GM12874 (cell line): Measurements from ENCODE around the gene CDK12.

ENCODE experiments used
- TF ChIP-seq, protein P1 (sequence below): IDR thresholded peaks from 2 replicates; pipeline ENCODE4 v1.5.1; 2011; ENCODE audit warnings: low read depth, mild to moderate bottlenecking, control low read depth, low read length, moderate library complexity; ENCODE audit not compliant: insufficient read depth

The CDK12 gene

GRCh38 chr17:39562976-39563375, 101.7 kb downstream of the CDK12 start:
- TF ChIP-seq, protein P1, sequence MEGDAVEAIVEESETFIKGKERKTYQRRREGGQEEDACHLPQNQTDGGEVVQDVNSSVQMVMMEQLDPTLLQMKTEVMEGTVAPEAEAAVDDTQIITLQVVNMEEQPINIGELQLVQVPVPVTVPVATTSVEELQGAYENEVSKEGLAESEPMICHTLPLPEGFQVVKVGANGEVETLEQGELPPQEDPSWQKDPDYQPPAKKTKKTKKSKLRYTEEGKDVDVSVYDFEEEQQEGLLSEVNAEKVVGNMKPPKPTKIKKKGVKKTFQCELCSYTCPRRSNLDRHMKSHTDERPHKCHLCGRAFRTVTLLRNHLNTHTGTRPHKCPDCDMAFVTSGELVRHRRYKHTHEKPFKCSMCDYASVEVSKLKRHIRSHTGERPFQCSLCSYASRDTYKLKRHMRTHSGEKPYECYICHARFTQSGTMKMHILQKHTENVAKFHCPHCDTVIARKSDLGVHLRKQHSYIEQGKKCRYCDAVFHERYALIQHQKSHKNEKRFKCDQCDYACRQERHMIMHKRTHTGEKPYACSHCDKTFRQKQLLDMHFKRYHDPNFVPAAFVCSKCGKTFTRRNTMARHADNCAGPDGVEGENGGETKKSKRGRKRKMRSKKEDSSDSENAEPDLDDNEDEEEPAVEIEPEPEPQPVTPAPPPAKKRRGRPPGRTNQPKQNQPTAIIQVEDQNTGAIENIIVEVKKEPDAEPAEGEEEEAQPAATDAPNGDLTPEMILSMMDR, result no peak

- TF ChIP-seq, protein P1, result no peak
Observed at GRCh38 chr17:39563476-39563875, 102.2 kb downstream of the CDK12 start.

- TF ChIP-seq, protein P1, result no peak
Observed at GRCh38 chr17:39564211-39564848, 103.0 kb downstream of the CDK12 start.

DNA sequence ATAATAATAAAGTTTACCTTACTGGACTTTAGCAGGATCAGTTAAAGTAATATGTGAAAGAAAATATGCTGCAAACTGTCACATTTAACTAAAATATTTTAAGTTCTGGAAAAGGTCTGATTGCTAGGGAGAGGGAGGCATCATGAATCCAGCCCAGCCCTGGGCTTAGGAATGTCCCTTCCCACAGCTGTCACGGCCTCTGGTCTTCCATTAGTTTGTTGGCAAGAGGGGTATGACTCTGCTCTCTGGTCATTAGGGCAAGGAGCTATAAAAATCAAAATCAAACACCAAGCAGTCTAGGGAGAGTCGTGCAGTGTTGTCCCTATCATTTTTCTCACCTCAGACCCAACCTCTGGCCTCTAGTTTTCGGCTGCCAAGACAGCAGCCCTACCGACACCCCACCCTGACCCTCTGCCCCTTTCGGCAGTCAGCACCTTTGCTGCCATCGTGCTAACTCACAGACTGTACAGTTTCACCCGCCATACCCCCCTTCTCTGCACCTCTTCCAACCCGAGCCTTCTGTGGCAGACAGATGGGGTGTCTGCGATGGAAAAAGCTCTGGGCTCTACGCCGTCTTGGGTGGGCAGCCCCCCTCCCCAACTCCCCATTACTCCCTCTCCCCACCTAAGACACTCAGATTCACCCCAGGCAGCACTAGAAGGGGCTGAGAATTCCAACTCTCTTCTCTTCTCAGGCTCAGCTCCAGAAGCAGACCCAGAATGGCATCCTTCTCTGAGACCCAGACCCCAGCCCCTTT, 105.0 kb downstream of the CDK12 start:
- TF ChIP-seq, protein P1, result no peak

- TF ChIP-seq, protein P1, result no peak
Observed at GRCh38 chr17:39568702-39569101, 107.4 kb downstream of the CDK12 start.

- TF ChIP-seq, protein P1, result no peak
Observed at GRCh38 chr17:39569126-39569525, 107.8 kb downstream of the CDK12 start.

DNA sequence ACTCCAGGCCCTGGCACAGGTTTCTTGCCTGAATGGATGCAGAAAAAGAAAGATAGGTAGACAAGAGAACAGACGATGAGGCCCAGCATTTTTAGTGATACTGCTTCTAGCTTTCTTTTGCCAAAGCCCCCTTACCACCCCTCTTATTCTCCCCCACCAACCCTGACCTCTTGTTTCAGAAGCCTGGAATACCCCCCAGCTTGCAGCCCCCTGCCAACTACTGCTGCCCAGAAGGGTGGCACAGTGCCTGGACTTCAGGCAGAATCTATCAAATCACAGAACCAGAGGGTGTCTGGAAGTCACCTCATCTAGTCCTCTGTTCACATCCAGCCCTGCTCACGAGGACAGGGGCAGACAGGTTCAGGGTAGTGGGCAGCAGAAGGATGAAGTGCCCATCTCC, 110.8 kb downstream of the CDK12 start:
- TF ChIP-seq, protein P1, result no peak
